ENCODE data around the gene MAN1A1. TPM values are rescaled to one million over a fixed set of nuclear protein-coding genes. Genes with fewer than 3 reads are reported as not detected.

Gene MAN1A1
- total RNA-seq, 6 experiments from 2014 or later, result 109 to 191 (median 139) TPM

DNA sequence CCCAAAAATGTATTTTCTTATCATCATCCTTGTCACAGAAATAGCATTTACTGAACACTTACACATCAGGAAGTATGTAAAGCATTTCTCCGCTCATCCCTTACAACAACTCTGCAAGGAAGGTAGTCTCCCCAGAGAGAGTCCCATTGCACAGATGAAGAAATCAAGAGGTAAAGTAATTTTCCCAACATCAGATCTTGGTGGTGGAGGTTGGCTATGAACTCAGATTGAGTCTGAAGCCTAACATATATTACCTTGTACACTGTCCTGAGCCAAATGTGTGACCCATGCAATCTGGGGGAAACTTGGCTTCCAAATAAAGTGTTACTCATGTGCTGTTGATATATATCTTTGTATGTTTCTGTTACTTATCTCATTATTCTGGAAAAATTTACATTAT is 31.4 kb downstream of the MAN1A1 start:
- no peaks in the 10 kb centered on the region for H3K9me3 ChIP-seq
- H3K4me3 ChIP-seq, result no peak overlapping the region
- WGBS (ENCODE audit: insufficient coverage, low coverage, low lambda C conversion rate, missing lambda C conversion rate), result 100% methylated on average over 1 of the region's 1 CpG
- intact Hi-C loops (cut with DNase I), result no loop called here
- H3K36me3 ChIP-seq, result no peaks in the 10 kb centered on the region
- DNase-seq (no peak), ATAC-seq (no peak)
- no peaks in the 10 kb centered on the region for H3K27me3 ChIP-seq
- H3K27ac ChIP-seq, result no peak overlapping the region
- TF ChIP-seq POLR2A (IDR thresholded peaks at IDR 0.05), result no peak
- TF ChIP-seq, protein P1, sequence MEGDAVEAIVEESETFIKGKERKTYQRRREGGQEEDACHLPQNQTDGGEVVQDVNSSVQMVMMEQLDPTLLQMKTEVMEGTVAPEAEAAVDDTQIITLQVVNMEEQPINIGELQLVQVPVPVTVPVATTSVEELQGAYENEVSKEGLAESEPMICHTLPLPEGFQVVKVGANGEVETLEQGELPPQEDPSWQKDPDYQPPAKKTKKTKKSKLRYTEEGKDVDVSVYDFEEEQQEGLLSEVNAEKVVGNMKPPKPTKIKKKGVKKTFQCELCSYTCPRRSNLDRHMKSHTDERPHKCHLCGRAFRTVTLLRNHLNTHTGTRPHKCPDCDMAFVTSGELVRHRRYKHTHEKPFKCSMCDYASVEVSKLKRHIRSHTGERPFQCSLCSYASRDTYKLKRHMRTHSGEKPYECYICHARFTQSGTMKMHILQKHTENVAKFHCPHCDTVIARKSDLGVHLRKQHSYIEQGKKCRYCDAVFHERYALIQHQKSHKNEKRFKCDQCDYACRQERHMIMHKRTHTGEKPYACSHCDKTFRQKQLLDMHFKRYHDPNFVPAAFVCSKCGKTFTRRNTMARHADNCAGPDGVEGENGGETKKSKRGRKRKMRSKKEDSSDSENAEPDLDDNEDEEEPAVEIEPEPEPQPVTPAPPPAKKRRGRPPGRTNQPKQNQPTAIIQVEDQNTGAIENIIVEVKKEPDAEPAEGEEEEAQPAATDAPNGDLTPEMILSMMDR (IDR thresholded peaks at IDR 0.05), result no peak
- H3K4me1 ChIP-seq, result peaks cover 0 to 30% (median 0%) of the 10 kb centered on the region in 4 donors

DNA sequence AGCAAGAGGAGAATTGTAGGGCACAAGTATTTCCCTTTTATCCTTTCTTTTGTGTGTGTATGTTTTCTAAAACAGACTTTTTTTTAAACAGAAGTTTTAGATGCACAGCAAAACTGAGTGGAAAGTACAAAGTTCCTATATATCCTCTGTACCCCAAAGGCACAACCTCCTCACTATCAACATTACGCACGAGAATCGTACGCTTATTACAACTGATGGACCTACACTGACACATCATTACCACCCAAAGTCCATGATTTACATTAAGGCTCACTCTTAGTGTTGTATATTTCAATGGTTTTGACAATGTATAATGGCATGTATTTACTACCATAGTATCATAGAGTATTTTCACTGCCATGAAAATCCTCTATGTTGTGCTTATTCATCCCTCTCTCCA is 32.6 kb downstream of the MAN1A1 start:
- no peak overlapping the region for H3K4me3 ChIP-seq
- intact Hi-C loops (cut with DNase I), result no loop called here
- H3K36me3 ChIP-seq, result no peaks in the 10 kb centered on the region
- peaks cover 0 to 33% (median 0%) of the 10 kb centered on the region in 4 donors for H3K4me1 ChIP-seq
- H3K9me3 ChIP-seq, result no peaks in the 10 kb centered on the region
- H3K27ac ChIP-seq, result no peak overlapping the region
- no peaks in the 10 kb centered on the region for H3K27me3 ChIP-seq
- no peak for ATAC-seq
- 98% methylated on average over 4 of the region's 4 CpGs for WGBS (ENCODE audit: insufficient coverage, low coverage, low lambda C conversion rate, missing lambda C conversion rate)
- TF ChIP-seq, protein P1 (IDR thresholded peaks at IDR 0.05), result no peak
- TF ChIP-seq POLR2A (IDR thresholded peaks at IDR 0.05), result no peak
- DNase-seq, result no peak

DNA sequence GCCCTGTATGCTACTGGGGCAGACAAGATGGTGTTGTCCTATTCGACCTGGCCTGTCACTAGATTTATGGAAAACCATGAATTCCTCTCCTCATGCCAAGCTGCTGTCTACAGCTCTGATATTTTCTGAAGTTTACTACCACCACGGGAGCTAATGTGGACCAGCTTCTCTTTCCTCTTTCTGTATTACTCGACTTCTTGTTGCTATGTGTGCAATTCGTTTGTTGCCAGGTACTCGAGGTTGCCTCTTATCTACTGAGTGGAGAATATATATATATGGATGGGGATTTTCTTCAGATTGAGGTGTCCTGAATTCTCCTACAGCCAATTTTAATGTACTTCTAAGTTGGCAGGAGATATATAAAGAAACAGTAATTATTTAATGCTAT is 34.7 kb downstream of the MAN1A1 start:
- TF ChIP-seq, protein P1 (IDR thresholded peaks at IDR 0.05), result no peak
- no peak for TF ChIP-seq POLR2A (IDR thresholded peaks at IDR 0.05)
- DNase-seq (no peak), ATAC-seq (peak in 1 of 4 donors; percentile 8)
- no peaks in the 10 kb centered on the region for H3K36me3 ChIP-seq
- intact Hi-C loops (cut with DNase I), result no loop called here
- H3K4me1 ChIP-seq, result peaks cover 0 to 39% (median 0%) of the 10 kb centered on the region in 4 donors
- H3K27ac ChIP-seq, result peak overlapping the region; percentile 10 to 52 (median 28)
- no peak overlapping the region for H3K4me3 ChIP-seq
- WGBS (ENCODE audit: insufficient coverage, low coverage, low lambda C conversion rate, missing lambda C conversion rate), result 42% methylated on average over 5 of the region's 5 CpGs
- no peaks in the 10 kb centered on the region for H3K9me3 ChIP-seq
- H3K27me3 ChIP-seq, result no peaks in the 10 kb centered on the region

DNA sequence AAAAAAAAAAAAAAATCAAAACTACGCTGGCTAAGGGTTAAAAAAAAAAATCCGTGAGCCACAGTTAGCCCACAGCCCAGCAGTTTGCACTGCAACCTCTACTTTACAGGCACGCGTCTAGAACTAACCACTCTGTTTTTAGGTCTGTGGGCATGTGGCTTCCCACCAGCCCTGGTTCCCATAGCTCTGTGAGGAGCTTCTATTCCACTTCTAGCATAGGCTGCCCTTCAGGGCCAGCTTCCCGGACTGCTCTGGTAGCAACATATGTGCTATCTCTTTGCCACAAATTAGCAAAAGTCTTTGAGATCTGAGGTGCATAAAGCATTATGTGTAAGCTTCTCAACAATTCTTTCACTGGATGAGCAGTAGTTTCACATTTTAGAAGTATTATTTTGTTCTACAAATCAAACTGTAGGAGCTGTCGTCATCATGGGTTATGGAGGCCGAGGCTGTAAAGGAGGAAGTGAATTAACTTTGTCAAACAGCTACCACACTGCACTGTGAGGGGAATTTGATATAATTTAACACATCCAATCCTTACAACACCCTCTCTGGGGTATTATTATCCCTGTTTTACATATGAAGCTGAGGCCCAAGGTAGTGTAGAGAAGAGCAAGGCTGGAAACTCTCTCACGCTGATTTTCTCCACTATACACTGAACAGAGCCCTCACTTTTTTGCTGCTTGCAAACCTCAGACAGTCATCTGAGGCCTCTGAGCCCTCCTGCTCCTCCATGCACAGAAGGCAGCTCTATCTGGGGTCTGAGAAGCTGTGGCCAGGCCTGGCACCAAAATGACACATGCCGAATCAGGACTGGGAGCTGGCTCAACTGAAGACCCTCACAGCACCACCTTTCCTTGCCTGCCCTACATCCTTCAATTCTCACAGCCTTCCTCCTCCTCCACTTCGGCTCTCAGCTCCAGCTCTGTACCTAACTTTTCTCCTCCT is 35.4 kb downstream of the MAN1A1 start:
- Histone ChIP-seq H3K4me3 (no peak overlapping the region), H3K9me3 (no peaks in the 10 kb centered on the region), H3K4me1 (peaks cover 0 to 43% (median 0%) of the 10 kb centered on the region in 4 donors), H3K27me3 (no peaks in the 10 kb centered on the region), H3K27ac (peak overlapping the region; percentile 10 to 52 (median 28)), H3K36me3 (no peaks in the 10 kb centered on the region)
- DNase-seq (no peak), ATAC-seq (peak; percentile 13 to 37 (median 26))
- intact Hi-C loops (cut with DNase I), result no loop called here
- WGBS (ENCODE audit: insufficient coverage, low coverage, low lambda C conversion rate, missing lambda C conversion rate), result 56% methylated on average over 9 of the region's 10 CpGs
- TF ChIP-seq, protein P1 (IDR thresholded peaks at IDR 0.05), result no peak
- TF ChIP-seq POLR2A (IDR thresholded peaks at IDR 0.05), result no peak

All from right lobe of liver (tissue), 6 donors.